ENCODE results near the gene KDM4B.

The KDM4B gene

DNA sequence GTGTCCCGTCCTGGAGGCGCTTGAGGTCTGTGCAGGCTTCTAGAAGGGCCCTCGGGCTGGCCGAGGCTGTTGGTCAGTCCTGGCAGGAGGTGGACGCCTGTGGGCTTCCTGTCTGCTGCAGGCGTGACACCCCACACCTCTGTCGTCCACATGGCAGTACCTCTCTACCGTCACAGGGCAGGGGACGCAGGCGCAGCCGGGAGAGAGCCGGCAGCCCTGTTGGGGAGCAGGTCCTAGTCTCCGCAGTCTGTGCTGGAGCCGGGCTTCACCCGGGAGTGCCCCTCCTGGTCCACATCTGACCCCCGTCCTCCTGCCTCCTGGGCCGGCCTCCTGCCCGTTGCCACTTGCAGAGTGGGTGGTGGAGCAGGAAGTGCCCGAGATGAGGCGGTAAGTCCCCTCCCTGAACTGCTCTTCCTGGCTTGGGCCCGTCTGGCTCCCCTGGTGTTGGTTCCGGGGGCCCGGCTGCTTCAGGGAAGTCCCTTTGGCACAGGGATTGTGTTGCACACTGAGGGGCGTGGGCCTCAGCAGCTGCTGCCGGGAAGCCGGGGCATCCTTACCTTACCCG, 106.0 kb downstream of the KDM4B start:
- DNase-seq: no peak

- DNase-seq: no peak
Measured at GRCh38 chr19:5075597-5075996, 106.7 kb downstream of the KDM4B start.

DNA sequence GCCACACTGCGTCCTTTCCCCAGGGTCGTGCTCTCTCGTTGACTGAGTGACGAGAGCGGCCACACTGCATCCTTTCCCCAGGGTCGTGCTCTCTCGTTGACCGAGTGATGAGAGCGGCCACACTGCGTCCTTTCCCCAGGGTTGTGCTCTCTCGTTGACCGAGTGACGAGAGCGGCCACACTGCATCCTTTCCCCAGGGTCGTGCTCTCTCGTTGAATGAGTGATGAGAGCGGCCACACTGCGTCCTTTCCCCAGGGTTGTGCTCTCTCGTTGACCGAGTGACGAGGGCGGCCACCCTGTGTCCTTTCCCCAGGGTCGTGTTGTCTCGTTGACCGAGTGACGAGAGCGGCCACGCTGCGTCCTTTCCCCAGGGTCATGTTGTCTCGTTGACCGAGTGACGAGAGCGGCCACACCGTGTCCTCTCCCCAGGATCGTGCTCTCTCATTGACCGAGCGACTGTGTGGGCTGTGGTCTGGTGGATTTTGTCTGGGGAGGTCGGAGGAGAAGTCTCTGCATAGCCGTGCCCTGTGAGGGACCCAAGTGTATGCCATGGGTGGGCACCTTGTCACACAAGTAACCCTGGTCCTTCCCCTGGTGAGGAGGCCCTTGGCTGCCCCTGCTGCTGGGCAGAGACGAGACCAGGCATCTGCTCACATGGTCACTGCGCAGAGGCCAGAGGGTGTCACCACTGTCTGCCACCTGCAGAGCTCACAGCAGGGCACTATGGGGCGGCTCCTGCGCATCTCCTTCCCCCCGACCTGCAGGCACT, 107.7 kb downstream of the KDM4B start:
- no peak for DNase-seq

- DNase-seq: no peak
Measured at GRCh38 chr19:5077209-5077515, 108.2 kb downstream of the KDM4B start.

GRCh38 chr19:5078182-5078581, 109.3 kb downstream of the KDM4B start:
- no peak for DNase-seq

DNA sequence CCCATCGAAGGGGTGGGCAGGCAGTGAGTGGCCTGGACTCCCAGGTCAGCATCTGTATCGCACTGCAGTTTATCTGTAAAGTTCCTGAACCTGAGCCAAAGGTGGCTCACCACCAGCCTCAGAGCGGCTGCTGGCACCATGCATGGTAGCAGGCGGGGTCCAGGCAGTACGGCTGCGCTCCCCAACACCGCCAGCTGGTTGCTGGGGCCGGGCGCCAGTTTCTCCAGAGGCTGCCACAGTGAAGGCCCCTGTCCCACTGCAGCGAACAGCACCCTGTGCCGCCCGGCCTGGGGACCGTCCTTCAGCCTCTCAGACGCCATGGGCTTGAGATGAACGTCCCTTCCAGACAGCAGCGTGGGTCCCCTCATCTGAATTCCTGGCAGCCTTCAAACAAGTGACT, 109.8 kb downstream of the KDM4B start:
- DNase-seq: no peak

- DNase-seq: no peak
Measured at GRCh38 chr19:5079071-5079774, 110.3 kb downstream of the KDM4B start.

DNA sequence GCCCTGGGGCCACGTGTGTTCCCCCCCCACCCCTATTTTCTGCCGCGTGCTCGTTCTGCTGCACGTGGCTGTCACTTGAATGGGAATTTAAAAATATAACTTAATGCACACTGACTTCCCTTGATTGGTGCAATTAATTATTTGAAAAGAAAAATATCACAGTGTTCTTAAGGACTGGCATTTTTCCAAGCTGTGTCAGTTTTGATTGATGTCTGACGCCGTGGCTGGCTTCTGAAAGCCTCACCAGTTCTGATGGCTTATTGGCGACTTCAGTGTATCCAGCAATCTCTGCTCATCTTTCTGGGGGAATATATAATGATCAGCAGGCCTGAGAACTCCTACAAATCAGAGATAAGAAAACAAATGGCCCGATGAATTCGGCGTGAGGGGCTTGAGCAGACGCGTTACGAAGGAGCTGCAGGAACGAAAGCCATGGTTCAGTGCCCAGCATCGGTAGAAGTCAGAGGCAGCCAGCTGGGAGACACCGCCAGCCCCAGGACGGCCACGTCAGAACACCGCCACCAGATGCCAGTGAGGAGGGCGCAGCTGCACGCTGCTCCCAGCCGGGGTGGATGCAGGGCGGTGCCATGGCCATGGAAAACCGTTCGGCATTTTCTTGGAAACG, 111.2 kb downstream of the KDM4B start:
- no peak for DNase-seq

DNA sequence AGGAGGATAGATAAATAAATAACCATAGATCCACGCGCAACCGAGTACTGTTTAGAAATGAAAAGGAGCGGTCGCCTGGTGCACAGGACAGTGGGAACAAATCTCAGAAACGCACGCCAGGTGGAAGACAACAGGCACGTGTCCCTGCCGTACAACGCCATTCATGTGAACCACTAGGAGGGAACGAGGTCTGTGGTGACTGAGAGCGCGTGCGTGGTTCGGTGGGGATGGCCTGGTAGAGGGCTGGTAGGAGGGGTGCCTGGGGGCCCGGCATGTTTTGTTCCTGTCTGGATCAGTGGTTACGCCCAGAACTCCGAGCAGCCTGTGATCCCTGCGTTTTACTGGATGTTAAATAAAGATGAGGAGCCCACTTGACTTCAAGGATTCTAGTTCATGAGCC, 111.9 kb downstream of the KDM4B start:
- DNase-seq: no peak

DNA sequence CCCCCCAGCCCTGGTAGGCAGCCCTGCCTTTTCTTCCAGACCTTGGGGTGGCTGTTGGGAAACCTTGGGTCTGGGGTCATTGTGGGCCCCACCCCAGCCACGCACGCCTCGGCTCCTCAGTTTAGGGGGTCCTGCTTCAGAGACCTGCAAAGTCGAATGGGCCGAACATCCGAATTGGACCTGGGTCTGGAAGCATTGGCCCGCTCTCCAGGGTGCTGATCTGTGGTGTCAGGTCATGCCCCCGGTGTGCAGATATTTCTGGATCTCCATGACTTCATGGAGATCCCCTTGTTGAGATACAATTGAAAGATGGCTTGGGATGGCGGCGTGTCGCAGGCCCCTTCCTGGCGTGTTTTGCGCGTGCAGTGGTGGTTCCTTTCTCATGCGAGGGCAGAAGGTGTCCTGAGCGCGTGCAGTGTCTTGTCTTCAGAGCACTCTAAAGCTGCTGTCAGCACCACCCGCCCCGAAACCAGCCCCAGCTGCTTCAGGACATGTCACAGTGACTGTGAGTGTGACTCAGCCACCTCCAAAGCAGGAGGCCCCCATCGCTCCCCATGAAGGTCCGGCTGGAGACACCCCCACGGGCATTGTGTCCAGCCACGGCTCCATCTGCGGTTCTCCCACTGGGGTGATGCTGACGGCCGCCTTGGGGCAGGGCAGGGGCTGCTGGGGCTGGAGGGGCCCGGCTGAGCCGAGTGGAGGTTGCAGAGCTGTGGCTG, 112.7 kb downstream of the KDM4B start:
- no peak for DNase-seq

DNA sequence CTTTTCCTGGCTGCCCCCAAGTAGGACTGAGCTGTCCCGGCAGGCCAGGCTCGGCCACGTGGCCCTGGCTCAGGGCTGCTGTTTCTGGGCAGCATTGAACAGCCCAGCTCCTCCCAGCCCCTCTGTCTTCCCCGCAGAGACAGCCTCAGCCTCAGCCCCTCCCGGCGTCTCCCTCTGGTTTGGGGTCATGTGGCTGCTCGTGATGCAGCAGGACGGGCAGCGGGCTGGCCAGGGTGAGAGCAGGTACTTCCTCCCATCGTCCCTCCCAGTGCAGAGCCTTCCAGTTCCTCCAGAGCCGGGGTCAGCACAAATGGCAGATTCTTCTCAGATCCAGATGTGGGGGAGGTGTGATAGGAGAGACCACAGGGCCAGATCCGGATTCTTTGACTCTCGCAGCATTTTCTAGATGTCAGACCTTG, 114.6 kb downstream of the KDM4B start:
- DNase-seq: no peak

DNA sequence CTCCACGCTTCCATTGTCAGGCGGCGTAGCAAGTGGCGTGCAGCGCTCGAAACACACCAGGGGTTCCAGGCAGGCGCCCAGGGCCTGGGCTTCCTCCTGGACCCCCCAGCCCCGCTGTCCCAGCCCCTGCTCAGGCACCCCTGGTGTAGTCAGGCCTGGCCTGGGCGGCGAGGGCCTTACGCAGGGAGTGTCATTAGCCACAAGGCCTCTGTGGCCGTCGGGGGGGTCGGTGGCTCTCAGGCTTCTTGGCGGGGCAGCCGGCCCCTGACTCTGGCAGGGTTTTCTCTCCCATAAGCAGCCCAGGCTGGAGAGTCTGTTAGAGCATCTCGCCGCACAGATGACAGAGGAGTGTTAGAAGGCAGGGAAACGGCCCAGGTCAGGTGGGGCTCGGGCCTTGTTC, 116.7 kb downstream of the KDM4B start:
- no peak for DNase-seq

DNA sequence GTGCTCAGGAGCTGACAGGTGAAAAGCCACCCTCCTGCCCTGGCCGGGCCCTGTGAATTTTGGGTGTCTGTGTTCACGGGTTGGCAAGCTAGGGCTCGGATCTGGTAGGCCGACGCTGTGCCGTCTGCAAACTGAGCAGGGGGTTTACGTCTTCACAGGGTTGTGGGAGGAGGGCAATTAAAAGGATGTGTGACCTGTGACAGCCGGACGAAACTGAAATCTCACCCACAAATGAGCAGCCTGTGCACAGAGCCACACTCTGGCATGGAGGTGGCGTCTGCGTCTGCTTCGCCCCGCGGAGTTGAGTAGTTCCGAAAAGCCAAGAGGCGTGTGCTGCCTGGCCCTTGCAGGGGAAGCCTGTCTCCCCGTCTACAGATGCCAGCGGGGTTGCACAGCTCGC, 117.3 kb downstream of the KDM4B start:
- DNase-seq: no peak

DNA sequence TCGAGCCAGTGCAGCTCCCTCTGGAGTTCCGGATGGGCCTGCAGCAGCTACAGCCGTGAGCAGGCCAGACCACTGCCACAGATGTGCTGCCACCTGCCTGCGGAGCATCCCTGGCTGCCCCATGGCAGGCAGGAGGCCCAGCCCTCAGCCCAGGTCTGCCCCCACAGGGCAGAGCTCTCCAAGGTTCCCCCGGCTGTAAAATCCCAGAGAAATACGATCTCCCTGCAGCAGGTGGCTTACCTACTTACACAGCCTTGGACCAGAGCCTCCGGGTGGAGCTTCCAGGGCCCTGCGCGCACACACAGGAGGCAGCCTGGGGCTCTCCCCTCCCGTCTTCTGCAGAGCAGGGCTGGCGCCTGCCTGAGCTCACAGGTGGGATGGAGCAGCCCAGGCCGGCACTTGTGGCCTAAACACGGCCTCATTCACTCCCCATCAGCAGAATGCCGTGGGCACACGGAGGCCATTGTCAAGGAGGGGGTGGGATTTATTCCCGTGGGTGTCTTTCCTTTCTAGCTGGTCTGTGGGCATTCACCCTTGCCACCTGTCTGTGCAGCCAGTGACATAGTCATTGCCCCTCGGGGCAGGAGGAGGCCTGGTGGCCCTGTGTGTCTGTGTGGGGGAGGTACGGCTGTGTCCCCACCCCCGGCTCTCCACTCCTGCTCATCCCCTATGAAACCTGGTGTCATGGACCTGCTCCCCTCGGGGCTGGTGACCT, 118.0 kb downstream of the KDM4B start:
- no peak for DNase-seq

GRCh38 chr19:5089283-5089682, 120.4 kb downstream of the KDM4B start:
- DNase-seq: no peak

GRCh38 chr19:5090465-5091017, 121.6 kb downstream of the KDM4B start:
- no peak for DNase-seq

GRCh38 chr19:5091018-5091683, 122.2 kb downstream of the KDM4B start:
- DNase-seq: peak; percentile 68

- DNase-seq: peak; percentile 29
Measured at GRCh38 chr19:5091684-5092480, 123.0 kb downstream of the KDM4B start.

DNA sequence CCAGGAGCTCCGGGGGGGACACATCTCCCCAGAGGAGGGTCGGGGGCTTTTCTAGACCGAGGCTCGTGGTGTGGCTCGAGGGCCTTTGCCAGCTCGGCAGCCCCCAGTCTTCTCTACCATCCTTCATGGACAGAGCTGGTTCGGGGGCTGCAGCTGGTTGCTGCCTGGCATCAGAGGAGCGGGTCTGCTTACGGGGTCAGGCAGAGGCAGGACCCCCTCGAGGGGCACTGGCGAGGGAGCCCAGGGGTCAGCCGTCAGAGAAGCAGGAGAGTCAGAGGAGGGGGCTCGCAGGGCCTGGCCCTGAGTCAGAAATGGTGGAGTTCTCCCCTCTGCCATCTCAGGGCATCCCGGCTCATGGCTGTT, 123.5 kb downstream of the KDM4B start:
- DNase-seq: no peak

DNA sequence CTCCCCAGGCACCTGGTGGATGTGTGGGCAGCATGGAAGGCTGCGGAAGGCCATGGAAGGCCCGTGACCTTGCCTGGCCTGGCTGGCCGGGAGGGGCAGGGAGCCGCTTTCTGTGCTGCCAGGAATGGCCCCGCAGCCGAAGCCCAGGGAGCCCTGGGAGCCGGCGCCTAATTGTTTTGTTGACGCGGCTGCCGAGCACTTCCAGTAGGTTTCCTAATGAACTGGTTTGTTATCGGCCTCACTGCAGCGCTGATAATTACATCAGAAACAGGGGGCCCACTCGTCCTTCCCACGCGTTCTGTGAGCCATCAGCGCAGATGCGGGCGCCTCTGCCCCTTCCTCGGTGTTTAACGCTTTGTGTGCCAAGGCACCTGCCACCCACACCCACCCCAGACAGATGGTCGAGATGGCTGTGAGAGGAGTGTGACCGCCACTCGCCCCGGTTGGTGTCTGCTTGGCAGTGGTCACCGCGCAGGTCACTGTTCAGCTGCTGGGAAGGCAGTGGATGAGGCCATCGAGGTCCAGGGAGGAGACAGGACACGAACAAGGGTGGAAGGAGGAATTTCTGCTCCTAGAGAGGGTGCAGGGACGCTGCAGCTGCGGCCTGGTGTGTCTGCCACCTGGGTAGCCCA, 124.5 kb downstream of the KDM4B start:
- DNase-seq: no peak
